LoVo (cell line): Measurements from ENCODE around the gene TRPM4.
A peak's percentile ranks its signal among the peaks of the same experiment; 100 is the strongest.
"Not testable (repeated sequence)": the region's sequence is repeated elsewhere in the genome, so short reads cannot be mapped to it uniquely, and the experiment has no call there.

Experiments
- DNase-seq: peaks from one replicate; pipeline ENCODE4 v3.0.0-alpha.2; 2016; ENCODE audit warnings: low spot score

Gene TRPM4

GRCh38 chr19:49127225-49127624, 30.4 kb upstream of the TRPM4 start:
- DNase-seq = not testable (repeated sequence)

GRCh38 chr19:49127674-49128544, 29.7 kb upstream of the TRPM4 start:
- DNase-seq = peak; percentile 97

GRCh38 chr19:49128545-49129237, 28.9 kb upstream of the TRPM4 start:
- DNase-seq = no peak

DNA sequence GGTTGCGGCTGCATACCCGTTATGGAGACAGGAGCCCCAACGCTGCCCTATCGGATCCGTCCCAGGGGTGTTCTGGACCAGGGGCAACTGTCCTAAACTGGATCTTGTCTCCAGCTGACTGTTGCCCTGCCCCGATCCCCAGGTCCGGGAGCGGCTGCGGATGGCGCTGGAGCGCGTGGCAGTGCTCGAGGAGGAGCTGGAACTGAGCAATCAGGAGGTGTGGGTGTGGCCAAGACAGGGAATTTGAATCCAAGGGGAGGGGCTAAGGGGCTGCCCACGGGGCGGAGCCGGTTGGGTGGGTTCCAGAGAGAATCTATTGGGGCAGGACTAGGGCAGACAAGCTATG, 28.4 kb upstream of the TRPM4 start:
- DNase-seq = no peak

DNA sequence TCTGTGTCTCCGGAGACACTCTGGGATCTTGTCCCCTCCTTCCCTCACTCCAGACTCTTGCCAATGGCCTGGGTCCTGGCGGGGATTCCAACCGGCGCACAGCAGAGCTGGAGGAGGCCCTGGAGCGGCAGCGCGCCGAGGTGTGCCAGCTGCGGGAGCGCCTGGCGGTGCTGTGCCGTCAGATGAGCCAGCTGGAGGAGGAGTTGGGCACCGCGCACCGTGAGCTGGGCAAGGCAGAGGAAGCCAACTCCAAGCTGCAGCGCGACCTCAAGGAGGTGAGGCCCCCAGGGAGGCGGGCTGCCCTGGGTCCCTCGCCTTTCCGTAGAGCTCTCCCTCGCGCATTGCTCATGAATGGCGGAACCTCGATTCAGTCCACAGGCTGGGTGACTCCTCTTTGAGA, 27.3 kb upstream of the TRPM4 start:
- DNase-seq = no peak

- no peak for DNase-seq
Measured at GRCh38 chr19:49132974-49133609, 24.5 kb upstream of the TRPM4 start.

- no peak for DNase-seq
Measured at GRCh38 chr19:49133621-49134454, 23.8 kb upstream of the TRPM4 start.

DNA sequence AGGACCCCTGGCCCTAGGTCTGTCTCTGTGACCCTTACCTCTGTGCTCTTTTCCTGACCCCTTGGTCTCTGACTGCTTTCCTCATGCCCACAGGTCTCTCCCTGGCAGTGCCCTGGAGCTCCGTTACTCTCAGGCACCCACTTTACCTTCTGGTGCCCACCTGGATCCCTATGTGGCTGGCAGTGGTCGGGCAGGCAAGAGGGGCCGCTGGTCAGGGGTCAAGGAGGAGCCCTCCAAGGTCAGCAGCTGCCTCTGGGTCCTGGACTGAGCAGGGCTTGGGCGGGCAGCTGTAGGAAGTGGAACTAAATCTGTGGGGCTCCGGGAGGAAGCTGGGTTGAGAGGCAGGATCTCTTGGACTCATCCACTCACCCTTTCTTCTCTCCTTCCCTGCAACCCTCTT, 21.9 kb upstream of the TRPM4 start:
- no peak for DNase-seq

- no peak for DNase-seq
Measured at GRCh38 chr19:49136771-49137171, 20.8 kb upstream of the TRPM4 start.

DNA sequence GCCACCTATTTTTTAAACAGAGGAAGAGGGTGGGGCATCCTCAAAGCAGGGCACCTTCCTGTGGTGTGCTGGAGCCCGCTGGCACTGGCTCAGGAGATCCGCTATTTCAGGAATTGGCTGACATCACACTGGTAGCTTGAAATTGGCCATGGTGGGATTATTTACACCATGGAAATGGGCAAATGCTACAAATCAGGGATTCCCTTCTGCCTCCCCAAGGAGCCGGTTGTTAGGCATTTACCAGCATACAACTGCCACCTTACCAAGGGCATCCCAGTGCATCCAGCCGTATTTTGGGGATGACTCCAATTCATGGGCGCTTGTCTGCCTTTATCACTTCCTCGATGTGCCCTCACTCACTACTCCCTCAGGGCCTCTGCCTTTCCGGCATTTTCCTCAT, 16.6 kb upstream of the TRPM4 start:
- DNase-seq = no peak

DNA sequence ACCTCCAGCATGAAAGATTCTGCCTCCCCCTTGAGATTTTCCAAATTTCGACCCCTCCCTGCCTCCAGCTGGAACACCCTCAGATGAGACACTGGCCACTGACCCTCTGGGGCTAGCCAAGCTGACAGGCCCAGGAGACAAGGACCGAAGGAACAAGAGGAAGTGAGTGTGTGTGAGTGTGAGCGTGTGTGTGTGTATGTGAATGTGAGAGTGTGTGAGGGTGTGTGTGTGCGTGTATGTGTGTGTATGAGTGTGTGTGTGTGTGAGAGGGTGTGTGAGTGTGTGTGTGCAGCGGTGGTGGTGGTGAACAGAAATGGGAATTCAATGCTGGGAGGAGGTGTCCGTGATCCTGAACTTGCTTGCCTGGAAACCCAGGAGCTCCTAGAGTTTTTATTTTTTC, 16.2 kb upstream of the TRPM4 start:
- DNase-seq = no peak

GRCh38 chr19:49142866-49143335, 14.7 kb upstream of the TRPM4 start:
- DNase-seq = no peak

DNA sequence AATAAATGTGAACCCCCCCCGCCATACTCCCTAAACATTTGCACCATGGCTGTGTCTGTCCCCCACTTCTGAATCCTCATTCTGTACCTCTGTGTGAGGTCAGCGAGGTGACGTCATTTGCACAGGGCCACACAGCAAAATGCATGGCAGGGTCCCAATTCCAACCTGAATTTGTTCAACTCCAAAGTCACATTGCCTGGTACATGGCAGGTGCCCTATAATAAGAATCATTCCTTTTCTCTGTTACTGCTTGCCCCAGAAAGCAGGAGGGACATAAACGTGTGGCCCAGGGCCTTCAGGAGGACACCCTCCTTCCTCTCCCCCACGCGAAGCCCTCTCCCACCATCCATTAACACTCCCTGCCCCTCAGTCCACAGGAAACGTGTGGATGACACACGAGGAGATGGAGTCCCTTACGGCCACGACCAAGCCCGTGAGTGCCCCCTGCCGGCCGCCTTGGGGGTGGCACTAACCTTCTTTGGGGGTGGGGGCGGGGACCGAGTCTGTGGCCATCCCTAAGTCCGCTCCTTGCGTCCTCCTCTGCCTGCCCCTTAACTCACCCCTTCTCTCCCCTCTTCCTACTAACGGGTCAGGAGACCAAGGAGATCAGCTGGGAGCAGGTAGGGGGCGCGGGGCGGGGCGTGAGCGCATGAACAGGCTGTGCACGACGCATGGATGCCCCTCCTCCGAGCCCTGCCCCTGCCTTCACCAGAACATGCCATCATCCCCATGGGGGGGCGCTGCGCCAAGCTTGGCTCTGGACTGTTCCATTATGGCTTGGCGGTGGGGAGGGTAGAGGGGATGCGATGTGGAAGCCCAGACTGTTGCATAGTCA, 11.8 kb upstream of the TRPM4 start:
- peak; percentile 33 for DNase-seq

DNA sequence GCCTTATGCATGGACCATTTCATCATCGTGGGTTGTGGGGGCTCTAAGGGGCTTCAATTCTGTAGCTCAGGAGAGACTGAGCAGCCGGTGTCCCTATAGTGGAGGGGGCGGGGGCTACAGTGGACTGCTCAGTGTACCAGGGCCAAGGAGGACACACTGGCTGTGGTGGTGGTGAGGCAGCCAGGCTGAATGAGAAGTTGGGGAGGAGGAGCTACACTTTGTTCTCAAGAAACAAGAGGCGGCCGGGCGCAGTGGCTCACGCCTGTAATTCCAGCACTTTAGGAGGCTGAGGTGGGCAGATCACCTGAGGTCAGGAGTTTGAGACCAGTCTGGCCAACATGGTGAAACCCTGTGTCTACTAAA, 11.2 kb upstream of the TRPM4 start:
- not testable (repeated sequence) for DNase-seq

- DNase-seq = no peak
Measured at GRCh38 chr19:49148044-49148682, 9.4 kb upstream of the TRPM4 start.

DNA sequence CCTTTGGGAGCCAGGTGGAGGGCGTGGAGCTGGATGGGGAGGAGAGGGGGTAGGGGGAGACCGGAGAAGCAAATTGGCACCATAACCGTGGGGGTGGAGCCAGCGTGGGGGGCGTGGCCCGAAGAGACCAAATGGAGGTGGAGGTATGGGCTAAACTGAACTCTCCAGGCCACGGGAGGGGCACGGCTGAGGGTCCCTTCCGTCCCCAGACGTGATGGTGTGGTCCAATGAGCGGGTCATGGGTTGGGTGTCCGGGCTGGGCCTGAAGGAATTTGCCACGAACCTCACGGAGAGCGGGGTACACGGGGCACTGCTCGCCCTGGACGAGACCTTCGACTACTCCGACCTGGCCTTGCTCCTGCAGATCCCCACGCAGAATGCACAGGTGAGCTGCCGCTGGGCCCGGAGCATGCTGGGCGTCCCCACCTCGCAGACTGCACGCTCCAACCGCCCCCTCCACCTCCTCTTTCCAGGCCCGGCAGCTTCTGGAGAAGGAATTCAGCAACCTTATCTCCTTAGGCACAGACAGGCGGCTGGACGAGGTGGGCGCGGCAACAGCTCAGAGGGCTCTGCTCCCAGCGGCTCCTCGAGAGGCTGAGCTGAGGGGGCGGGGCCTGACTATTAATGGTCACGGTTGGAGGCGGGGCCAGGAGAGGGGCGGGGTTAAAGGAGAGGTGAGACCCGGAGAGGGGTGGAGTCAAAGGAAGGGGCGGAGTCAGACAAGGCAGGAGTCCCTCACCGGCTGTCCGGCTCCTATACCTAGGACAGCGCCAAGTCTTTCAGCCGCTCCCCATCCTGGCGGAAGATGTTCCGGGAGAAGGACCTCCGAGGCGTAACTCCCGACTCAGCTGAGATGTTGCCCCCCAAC, 8.6 kb upstream of the TRPM4 start:
- DNase-seq = peak; percentile 97

DNA sequence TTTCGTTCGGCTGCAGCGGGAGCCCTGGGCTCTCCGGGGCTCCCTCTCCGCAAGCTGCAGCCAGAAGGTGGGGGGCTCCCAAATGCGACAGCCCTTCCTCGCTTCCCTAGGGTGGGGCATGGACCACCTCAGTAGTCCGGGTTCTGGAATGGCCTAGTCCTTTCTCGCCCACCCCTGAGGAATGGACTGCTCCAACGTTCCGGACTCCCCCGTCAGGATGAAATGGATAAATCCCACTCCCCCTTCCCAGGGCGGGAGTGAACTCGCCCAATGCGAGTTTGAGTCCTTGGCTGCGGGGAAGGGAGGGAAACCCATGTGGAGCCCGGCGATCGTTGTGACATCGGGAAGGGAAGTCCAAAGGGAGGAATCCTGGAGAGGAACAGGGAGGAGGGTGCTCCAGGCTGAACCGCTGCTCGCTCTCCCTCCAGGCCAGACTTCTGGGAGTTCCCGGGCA, 7.9 kb upstream of the TRPM4 start:
- DNase-seq = peak; percentile 42

DNA sequence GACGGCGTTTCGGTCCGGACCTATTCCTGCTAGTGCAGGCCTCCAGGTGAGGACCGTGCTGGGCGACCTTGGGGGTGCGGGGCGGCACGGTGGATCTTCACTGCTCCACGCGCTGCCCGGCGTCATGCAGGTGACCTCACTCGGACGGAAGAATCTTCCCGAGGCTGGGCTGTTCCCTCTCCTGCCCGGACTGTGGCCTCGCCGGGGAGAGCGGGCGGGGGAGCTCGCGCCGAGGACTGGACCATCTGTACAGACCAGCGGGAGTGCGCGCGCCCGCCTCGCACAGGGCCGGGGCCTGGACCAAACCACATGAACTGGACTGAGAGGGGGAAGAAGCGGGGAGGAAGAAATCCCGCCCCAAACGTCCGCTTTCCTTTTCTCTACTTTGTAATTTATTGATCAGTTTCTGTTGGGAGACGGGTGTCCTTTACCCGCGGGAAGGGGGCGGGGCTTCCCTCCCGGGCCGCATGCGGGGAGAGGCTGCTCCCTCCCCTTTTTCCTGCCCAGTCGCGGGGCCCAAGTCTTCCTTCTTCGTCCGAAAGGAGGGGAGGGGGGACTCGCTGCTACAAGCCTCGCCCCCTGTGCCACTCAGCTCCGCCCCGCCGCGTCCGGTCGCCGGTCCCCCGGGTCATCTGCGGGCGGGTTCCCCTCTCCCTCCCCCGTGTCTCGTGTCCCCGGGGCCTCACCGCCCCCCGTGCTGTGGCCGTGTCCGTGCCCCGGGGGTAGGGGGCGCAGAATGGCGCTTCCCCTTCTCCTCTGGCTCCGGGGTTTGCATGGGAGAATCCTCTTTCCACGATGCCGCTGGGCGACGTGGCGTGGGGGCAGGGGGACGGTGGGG, 7.3 kb upstream of the TRPM4 start:
- peak; percentile 74 for DNase-seq

DNA sequence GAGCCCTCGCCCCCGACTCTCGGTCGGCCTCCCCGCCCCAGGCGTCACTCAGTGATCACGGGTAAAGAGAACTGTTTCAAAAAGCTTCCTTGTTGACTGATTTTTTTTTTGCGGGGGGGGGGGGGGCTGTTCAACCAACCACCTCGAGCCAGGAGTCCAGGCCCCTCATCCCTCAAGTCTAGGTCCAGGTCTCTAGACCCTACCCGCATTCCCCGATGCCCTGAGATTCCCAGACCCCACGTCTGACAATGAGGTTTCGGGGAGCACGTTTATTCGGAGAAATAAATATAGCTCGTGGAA, 6.7 kb upstream of the TRPM4 start:
- no peak for DNase-seq
